ENCODE results near the gene CD101. TPM values are rescaled to one million over a fixed set of nuclear protein-coding genes. Genes with fewer than 3 reads are reported as not detected.

Gene CD101
- total RNA-seq, 1 donor from 2014 or later: 0.74 TPM

DNA sequence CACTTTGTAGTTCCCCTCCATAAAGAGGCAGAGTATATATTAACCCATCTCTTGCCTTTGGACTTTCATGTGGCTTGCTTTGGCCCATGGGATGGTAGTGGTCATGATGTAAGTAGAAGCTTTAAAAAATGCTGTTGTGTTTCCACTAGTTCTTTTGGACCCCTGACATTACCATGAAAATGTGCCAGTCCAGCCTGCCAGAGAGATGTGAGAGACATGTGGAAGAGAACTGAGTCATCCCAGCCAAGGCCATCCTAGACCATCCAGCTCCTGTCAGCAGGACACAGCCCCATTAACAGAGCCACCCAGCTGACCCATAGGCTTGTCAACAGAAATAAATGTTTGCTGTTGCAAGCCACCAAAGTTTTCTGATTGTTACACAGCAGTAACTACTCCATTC is 3.9 kb upstream of the CD101 start:
- no peaks in the 10 kb centered on the region for H3K4me1 ChIP-seq
- no peaks in the 10 kb centered on the region for H3K27me3 ChIP-seq (ENCODE audit: low read depth)
- H3K27ac ChIP-seq (replicated peaks): no peak overlapping the region
- intact Hi-C loops (cut with micrococcal nuclease): no loop called here
- no peak overlapping the region for H3K4me3 ChIP-seq
- TF ChIP-seq, protein P1, sequence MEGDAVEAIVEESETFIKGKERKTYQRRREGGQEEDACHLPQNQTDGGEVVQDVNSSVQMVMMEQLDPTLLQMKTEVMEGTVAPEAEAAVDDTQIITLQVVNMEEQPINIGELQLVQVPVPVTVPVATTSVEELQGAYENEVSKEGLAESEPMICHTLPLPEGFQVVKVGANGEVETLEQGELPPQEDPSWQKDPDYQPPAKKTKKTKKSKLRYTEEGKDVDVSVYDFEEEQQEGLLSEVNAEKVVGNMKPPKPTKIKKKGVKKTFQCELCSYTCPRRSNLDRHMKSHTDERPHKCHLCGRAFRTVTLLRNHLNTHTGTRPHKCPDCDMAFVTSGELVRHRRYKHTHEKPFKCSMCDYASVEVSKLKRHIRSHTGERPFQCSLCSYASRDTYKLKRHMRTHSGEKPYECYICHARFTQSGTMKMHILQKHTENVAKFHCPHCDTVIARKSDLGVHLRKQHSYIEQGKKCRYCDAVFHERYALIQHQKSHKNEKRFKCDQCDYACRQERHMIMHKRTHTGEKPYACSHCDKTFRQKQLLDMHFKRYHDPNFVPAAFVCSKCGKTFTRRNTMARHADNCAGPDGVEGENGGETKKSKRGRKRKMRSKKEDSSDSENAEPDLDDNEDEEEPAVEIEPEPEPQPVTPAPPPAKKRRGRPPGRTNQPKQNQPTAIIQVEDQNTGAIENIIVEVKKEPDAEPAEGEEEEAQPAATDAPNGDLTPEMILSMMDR (IDR thresholded peaks at IDR 0.05; ENCODE audit: borderline replicate concordance): no peak
- H3K36me3 ChIP-seq: no peaks in the 10 kb centered on the region
- peaks cover 3% of the 10 kb centered on the region for H3K9me3 ChIP-seq (replicated peaks)
- DNase-seq: no peak

DNA sequence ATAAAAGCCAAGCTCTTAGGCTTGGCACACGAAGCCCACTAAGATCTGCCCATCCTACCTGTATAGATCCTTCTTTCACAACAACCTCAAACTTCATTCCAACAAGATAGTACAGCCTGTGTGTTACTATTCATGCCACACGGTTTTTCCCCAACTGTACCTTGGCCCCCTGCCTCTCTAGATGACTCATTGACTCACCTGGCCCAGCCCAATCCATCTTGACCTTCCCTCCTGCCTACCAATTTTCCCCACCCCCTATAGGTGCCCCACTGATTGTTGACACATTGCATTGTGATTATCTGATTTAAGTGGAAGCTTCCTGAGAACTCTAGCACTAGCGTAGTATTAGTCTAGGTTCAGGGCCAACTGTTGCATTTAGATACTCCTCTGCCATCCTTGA is 2.0 kb upstream of the CD101 start:
- no peak for DNase-seq
- Histone ChIP-seq H3K9me3 (replicated peaks) (no peaks in the 10 kb centered on the region), H3K4me3 (no peak overlapping the region), H3K36me3 (no peaks in the 10 kb centered on the region), H3K4me1 (no peaks in the 10 kb centered on the region), H3K27me3 (ENCODE audit: low read depth) (no peaks in the 10 kb centered on the region), H3K27ac (replicated peaks) (no peak overlapping the region)
- TF ChIP-seq, protein P1 (IDR thresholded peaks at IDR 0.05; ENCODE audit: borderline replicate concordance): no peak
- intact Hi-C loops (cut with micrococcal nuclease): no loop called here

DNA sequence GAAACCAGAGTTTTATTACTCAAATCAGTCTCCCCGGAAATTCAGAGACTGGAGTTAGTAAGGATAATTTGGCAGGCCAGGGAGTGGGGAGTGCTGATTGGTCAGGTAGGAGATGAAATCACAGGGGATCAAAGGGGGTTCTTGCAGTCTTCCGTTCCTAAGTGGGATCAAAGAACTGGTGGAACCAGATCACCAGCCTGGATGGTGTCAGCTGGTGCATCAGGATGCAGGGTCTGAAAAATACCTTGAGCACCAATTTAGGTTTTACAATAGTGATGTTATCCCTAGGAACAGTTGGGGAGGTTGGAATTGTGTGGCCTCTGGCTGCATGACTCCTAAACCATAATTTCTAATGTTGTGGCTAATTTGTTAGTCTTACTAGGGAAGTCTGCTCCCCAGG is 1.4 kb upstream of the CD101 start:
- Histone ChIP-seq H3K4me1 (no peaks in the 10 kb centered on the region), H3K4me3 (no peak overlapping the region), H3K36me3 (no peaks in the 10 kb centered on the region), H3K9me3 (replicated peaks) (no peaks in the 10 kb centered on the region), H3K27ac (replicated peaks) (no peak overlapping the region), H3K27me3 (ENCODE audit: low read depth) (no peaks in the 10 kb centered on the region)
- intact Hi-C loops (cut with micrococcal nuclease): no loop called here
- no peak for DNase-seq
- TF ChIP-seq, protein P1 (IDR thresholded peaks at IDR 0.05; ENCODE audit: borderline replicate concordance): no peak

DNA sequence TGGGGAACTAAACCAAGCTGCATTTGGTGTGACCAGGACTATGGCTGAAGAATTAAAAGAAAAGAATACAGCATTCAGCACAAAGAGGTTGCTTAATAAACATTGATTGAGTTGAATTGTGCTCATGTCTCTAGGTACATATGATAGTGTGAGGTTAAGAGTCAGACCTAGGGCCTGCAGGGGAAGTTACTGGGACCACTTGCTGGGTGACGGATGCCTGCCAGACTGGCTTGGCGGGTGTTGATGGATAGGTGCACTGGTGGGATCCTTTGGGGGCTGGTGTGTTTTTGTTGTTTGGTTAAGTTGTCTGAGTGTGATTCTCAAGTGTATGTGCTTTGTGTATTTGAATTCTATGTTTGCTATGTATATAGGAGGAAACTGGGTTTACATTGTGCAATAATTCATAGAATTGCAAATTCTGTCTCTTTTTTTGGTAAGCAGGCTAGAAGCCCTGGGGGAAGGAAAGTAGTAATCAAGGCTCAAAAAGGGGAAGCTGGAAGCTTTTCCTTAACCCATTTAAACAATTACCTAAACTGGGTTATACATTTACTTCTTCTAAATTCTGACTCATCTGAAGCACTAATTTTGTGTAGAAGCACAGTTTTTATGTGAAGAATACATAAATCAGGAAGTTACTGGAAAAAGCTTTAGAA is 1.8 kb downstream of the CD101 start:
- no peaks in the 10 kb centered on the region for H3K36me3 ChIP-seq
- intact Hi-C loops (cut with micrococcal nuclease): no loop called here
- H3K4me1 ChIP-seq: peaks cover 7% of the 10 kb centered on the region
- no peak overlapping the region for H3K27ac ChIP-seq (replicated peaks)
- H3K27me3 ChIP-seq (ENCODE audit: low read depth): no peaks in the 10 kb centered on the region
- TF ChIP-seq, protein P1 (IDR thresholded peaks at IDR 0.05; ENCODE audit: borderline replicate concordance): no peak
- H3K9me3 ChIP-seq (replicated peaks): no peaks in the 10 kb centered on the region
- no peak overlapping the region for H3K4me3 ChIP-seq
- no peak for DNase-seq

DNA sequence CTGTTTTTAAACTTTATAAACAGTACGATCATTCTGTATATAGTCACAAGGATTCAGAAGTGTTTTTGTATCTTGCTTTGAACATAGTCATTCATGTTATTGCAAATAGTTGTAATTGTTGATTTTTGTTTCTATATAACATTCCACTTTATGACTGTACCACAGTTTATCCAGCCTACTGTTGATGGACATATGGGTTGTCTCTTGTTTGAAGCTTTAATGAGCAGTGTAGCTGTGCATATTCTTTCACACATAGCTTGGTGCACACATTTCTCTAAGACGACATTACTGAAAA is 6.1 kb downstream of the CD101 start:
- no peak overlapping the region for H3K27ac ChIP-seq (replicated peaks)
- peaks cover 7% of the 10 kb centered on the region for H3K4me1 ChIP-seq
- no peak overlapping the region for H3K4me3 ChIP-seq
- TF ChIP-seq, protein P1 (IDR thresholded peaks at IDR 0.05; ENCODE audit: borderline replicate concordance): no peak
- DNase-seq: no peak
- intact Hi-C loops (cut with micrococcal nuclease): no loop called here
- H3K27me3 ChIP-seq (ENCODE audit: low read depth): no peaks in the 10 kb centered on the region
- no peaks in the 10 kb centered on the region for H3K9me3 ChIP-seq (replicated peaks)
- no peaks in the 10 kb centered on the region for H3K36me3 ChIP-seq

Measured in left ventricle myocardium inferior (tissue), 1 donor.